Amniotic stem cell (primary cell): Measurements from ENCODE around the gene NLRP10.

Experiments
- DNase-seq: peaks from one replicate; lab custom pipeline; 2025; lab: John Stamatoyannopoulos, UW

NLRP10 gene

GRCh38 chr11:7974668-7975067, 9.4 kb upstream of the NLRP10 start:
- DNase-seq, result no peak

GRCh38 chr11:7973011-7973410, 7.8 kb upstream of the NLRP10 start:
- no peak for DNase-seq

GRCh38 chr11:7971846-7972245, 6.6 kb upstream of the NLRP10 start:
- DNase-seq, result no peak

- DNase-seq, result no peak
Observed at GRCh38 chr11:7969756-7970646, 4.8 kb upstream of the NLRP10 start.

GRCh38 chr11:7968686-7969085, 3.4 kb upstream of the NLRP10 start:
- DNase-seq, result no peak

- no peak for DNase-seq
Observed at GRCh38 chr11:7967826-7968225, 2.6 kb upstream of the NLRP10 start.

- DNase-seq, result no peak
Observed at GRCh38 chr11:7967097-7967496, 1.9 kb upstream of the NLRP10 start.

GRCh38 chr11:7964873-7965272, 374 bp downstream of the NLRP10 start:
- no peak for DNase-seq

GRCh38 chr11:7964261-7964660, 986 bp downstream of the NLRP10 start:
- no peak for DNase-seq

GRCh38 chr11:7955191-7955590, 10.1 kb downstream of the NLRP10 start:
- DNase-seq, result no peak

- no peak for DNase-seq
Observed at GRCh38 chr11:7949934-7950333, 15.3 kb downstream of the NLRP10 start.

GRCh38 chr11:7944123-7944522, 21.1 kb downstream of the NLRP10 start:
- no peak for DNase-seq

GRCh38 chr11:7941608-7942007, 23.6 kb downstream of the NLRP10 start, which contains the start of gene OR10A3:
Gene OR10A3, minus strand, starts transcription at chr11:7941708. Its CDS starts 2,188 bp downstream, at chr11:7939520.
- no peak for DNase-seq

GRCh38 chr11:7941146-7941545, 24.1 kb downstream of the NLRP10 start:
- DNase-seq, result no peak

- no peak for DNase-seq
Observed at GRCh38 chr11:7936615-7937014, 28.6 kb downstream of the NLRP10 start.

- no peak for DNase-seq
Observed at GRCh38 chr11:7931168-7931567, 34.1 kb downstream of the NLRP10 start, which contains the start of gene OR10A6. Gene OR10A6, minus strand, starts transcription at chr11:7931268. Its CDS starts 2,606 bp downstream, at chr11:7928662.

GRCh38 chr11:7927635-7928034, 37.6 kb downstream of the NLRP10 start:
- no peak for DNase-seq

GRCh38 chr11:7924536-7924935, 40.7 kb downstream of the NLRP10 start:
- no peak for DNase-seq

GRCh38 chr11:7918141-7918540, 47.1 kb downstream of the NLRP10 start:
- no peak for DNase-seq
